ENCODE results near the gene LMBR1L. TPM values are rescaled to one million over a fixed set of nuclear protein-coding genes. Genes with fewer than 3 reads are reported as not detected.

The LMBR1L gene
- total and polyA plus RNA-seq, 2 experiments from 2014 or later: 51.3 to 52.9 TPM

GRCh38 chr12:49133014-49133413, 22.4 kb upstream of the LMBR1L start:
- DNase-seq (ENCODE audit: low read depth in 1 of 2, low spot score in 1 of 2): no peak
- Histone ChIP-seq H3K27me3 (no peaks in the 10 kb centered on the region), H3K9me3 (ENCODE audit: low read depth) (no peaks in the 10 kb centered on the region), H3K4me1 (ENCODE audit: low read depth) (peaks cover 25% of the 10 kb centered on the region), H3K27ac (no peak overlapping the region), H3K4me3 (no peak overlapping the region), H3K36me3 (peaks cover 14% of the 10 kb centered on the region)
- TF ChIP-seq, protein P1, sequence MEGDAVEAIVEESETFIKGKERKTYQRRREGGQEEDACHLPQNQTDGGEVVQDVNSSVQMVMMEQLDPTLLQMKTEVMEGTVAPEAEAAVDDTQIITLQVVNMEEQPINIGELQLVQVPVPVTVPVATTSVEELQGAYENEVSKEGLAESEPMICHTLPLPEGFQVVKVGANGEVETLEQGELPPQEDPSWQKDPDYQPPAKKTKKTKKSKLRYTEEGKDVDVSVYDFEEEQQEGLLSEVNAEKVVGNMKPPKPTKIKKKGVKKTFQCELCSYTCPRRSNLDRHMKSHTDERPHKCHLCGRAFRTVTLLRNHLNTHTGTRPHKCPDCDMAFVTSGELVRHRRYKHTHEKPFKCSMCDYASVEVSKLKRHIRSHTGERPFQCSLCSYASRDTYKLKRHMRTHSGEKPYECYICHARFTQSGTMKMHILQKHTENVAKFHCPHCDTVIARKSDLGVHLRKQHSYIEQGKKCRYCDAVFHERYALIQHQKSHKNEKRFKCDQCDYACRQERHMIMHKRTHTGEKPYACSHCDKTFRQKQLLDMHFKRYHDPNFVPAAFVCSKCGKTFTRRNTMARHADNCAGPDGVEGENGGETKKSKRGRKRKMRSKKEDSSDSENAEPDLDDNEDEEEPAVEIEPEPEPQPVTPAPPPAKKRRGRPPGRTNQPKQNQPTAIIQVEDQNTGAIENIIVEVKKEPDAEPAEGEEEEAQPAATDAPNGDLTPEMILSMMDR (IDR thresholded peaks at IDR 0.05; ENCODE audit: low read depth, low read length): no peak

DNA sequence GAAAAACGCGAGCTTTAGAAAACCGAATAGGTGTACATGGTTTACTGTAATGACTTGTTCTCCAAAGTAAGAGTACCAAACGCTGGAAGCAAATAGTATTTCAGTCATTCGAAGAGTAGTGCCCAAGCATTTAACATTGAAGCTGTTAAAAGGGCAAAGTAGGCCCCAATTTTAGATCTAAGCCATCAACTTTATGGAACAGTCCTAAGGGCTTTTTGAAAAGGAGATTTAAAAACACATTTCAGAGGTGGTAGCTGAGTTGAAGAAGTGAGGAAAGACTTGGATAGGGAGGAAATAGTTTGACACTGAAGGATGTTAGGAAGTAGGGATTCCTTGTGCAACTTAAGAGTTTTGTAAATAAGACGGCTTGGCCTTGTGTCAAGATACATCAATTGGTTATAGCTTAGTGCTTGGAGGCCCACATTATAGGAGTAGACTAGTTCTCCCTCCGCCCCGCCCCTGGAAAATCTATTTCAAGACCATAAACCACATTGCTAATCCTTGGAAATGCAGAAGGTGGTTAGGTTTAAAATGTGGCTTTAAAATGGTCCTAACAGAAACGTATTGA, 21.3 kb upstream of the LMBR1L start:
- H3K36me3 ChIP-seq: peaks cover 23% of the 10 kb centered on the region
- TF ChIP-seq, protein P1 (IDR thresholded peaks at IDR 0.05; ENCODE audit: low read depth, low read length): no peak
- peak overlapping the region; percentile 89 for H3K27ac ChIP-seq
- H3K27me3 ChIP-seq: no peaks in the 10 kb centered on the region
- H3K4me1 ChIP-seq (ENCODE audit: low read depth): peaks cover 25% of the 10 kb centered on the region
- H3K4me3 ChIP-seq: peak overlapping the region; percentile 28
- H3K9me3 ChIP-seq (ENCODE audit: low read depth): no peaks in the 10 kb centered on the region
- peak; percentile 15 to 61 for DNase-seq (ENCODE audit: low read depth in 1 of 2, low spot score in 1 of 2)

- H3K4me1 ChIP-seq (ENCODE audit: low read depth): peaks cover 25% of the 10 kb centered on the region
- TF ChIP-seq, protein P1 (IDR thresholded peaks at IDR 0.05; ENCODE audit: low read depth, low read length): no peak
- DNase-seq (ENCODE audit: low read depth in 1 of 2, low spot score in 1 of 2): peak; percentile 93 to 97
These were observed 20.6 kb upstream of the LMBR1L start, which contains the start of gene TUBA1B for GRCh38 chr12:49131051-49131893. Gene TUBA1B (minus strand): TSS chr12:49131395. CDS start chr12:49131300, 95 bp downstream.

GRCh38 chr12:49130151-49131050, 19.8 kb upstream of the LMBR1L start:
- DNase-seq (ENCODE audit: low read depth in 1 of 2, low spot score in 1 of 2): peak; percentile 94 to 97
- Histone ChIP-seq H3K9me3 (ENCODE audit: low read depth) (no peaks in the 10 kb centered on the region), H3K27me3 (no peaks in the 10 kb centered on the region), H3K4me3 (peak overlapping the region; percentile 95), H3K4me1 (ENCODE audit: low read depth) (peaks cover 25% of the 10 kb centered on the region), H3K36me3 (peaks cover 26% of the 10 kb centered on the region), H3K27ac (peak overlapping the region; percentile 96)
- TF ChIP-seq, protein P1 (IDR thresholded peaks at IDR 0.05; ENCODE audit: low read depth, low read length): peak; percentile 97

More at GRCh38 chr12:49131051-49131893, 20.6 kb upstream of the LMBR1L start, which contains the start of gene TUBA1B:
- Histone ChIP-seq H3K27ac (peak within 1 kb of the TSS; percentile 96), H3K27me3 (no peaks in the 10 kb centered on the region), H3K4me3 (peak within 1 kb of the TSS; percentile 95), H3K9me3 (ENCODE audit: low read depth) (no peaks in the 10 kb centered on the region), H3K36me3 (peaks cover 26% of the 10 kb centered on the region)
